Uterus (tissue), 2 donors: ENCODE results near the gene GRIK4.

Source experiments
- CTCF ChIP-seq, 4 experiments: fragments of 200-600 bp in 2 of 4; fragments of 450-650 bp in 2 of 4; sonication (generic) in 2 of 4; IDR thresholded peaks; one replicate each; pipeline ENCODE4 v1.5.1; 2016 to 2019; ENCODE audit warnings: antibody characterized with exemption in 4 of 4, mild to moderate bottlenecking in 2 of 4, moderate library complexity in 1 of 4
- POLR2A ChIP-seq, 2 donors: fragments of 450-650 bp; IDR thresholded peaks; one replicate each; pipeline ENCODE4 v1.6.1; 2016; ENCODE audit warnings: antibody characterized with exemption in 2 of 2, mild to moderate bottlenecking in 1 of 2, moderate library complexity in 1 of 2

- no peak for TF ChIP-seq CTCF (IDR thresholded peaks at IDR 0.05)
- no peak for TF ChIP-seq POLR2A (IDR thresholded peaks at IDR 0.05)
Observed at GRCh38 chr11:120937501-120937900, 426.0 kb downstream of the GRIK4 start.
